GM12878 (cell line): Measurements from ENCODE around the gene ADK.

Source experiments
- TF ChIP-seq, protein P1 (sequence below): IDR thresholded peaks from 2 replicates; pipeline ENCODE4 v1.6.1; 2011; ENCODE audit warnings: mild to moderate bottlenecking, low read depth, low read length, moderate library complexity; ENCODE audit not compliant: insufficient replicate concordance
- TF ChIP-seq, protein P2 (sequence below), 3 experiments: IDR thresholded peaks in 2 of 3; conservative IDR thresholded peaks in 1 of 3; 2 replicates each; pipeline ENCODE4 v1.5.1; 2011; ENCODE audit warnings: low read depth in 3 of 3, low read length in 3 of 3, mild to moderate bottlenecking in 3 of 3, control low read depth in 2 of 3, moderate library complexity in 2 of 3, inconsistent platforms in 1 of 3, mixed read lengths in 1 of 3; ENCODE audit not compliant: control insufficient read depth in 2 of 3, insufficient read depth in 1 of 3; ENCODE audit errors: extremely low read depth in 1 of 3

DNA sequence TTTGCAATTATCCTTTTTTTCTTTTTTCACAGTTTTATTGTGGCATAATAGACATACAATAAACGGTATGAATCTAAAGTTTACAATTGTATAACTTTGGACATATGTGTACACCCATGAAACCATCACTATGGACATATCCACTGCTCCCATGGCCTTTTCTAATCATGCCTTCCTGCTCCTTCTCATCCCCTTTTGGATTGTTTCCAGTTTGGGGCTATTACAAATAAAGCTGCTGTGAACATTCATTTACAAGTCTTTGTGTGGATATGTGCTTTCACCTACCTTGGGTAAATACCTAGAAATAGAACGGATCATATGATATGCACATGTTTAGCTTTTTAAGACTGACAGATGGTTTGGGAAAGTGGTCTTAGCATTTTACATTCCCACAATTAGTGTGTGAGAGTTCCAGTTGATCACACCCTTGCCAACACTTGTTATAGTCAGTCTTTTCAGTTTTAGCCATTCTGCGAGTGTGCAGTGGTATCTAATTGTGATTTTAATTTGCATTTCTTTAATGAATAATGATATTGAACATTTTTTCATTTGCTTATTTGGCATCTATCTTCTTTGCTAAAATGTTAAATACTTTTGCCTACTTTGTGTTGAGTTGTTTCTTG lies 554.4 kb downstream of the ADK start:
- TF ChIP-seq, protein P1, sequence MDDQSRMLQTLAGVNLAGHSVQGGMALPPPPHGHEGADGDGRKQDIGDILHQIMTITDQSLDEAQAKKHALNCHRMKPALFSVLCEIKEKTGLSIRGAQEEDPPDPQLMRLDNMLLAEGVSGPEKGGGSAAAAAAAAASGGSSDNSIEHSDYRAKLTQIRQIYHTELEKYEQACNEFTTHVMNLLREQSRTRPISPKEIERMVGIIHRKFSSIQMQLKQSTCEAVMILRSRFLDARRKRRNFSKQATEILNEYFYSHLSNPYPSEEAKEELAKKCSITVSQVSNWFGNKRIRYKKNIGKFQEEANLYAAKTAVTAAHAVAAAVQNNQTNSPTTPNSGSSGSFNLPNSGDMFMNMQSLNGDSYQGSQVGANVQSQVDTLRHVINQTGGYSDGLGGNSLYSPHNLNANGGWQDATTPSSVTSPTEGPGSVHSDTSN: no peak
- TF ChIP-seq, protein P2, sequence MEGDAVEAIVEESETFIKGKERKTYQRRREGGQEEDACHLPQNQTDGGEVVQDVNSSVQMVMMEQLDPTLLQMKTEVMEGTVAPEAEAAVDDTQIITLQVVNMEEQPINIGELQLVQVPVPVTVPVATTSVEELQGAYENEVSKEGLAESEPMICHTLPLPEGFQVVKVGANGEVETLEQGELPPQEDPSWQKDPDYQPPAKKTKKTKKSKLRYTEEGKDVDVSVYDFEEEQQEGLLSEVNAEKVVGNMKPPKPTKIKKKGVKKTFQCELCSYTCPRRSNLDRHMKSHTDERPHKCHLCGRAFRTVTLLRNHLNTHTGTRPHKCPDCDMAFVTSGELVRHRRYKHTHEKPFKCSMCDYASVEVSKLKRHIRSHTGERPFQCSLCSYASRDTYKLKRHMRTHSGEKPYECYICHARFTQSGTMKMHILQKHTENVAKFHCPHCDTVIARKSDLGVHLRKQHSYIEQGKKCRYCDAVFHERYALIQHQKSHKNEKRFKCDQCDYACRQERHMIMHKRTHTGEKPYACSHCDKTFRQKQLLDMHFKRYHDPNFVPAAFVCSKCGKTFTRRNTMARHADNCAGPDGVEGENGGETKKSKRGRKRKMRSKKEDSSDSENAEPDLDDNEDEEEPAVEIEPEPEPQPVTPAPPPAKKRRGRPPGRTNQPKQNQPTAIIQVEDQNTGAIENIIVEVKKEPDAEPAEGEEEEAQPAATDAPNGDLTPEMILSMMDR (IDR thresholded peaks at IDR 0.05 in 2 of 3, conservative IDR thresholded peaks at IDR 0.05 in 1 of 3; ENCODE audit: control insufficient read depth in 2 of 3, extremely low read depth in 1 of 3, insufficient read depth in 1 of 3, low read depth in 3 of 3, low read length in 3 of 3): no peak
